ENCODE data around the gene ARFIP2. TPM values are rescaled to one million over a fixed set of nuclear protein-coding genes. Genes with fewer than 3 reads are reported as not detected.

The ARFIP2 gene
- polyA plus RNA-seq, 1 donor (not counting 4 experiments of a cell fraction or from before 2014, with no cell fraction given), result 66.3 TPM

GRCh38 chr11:6488821-6489220 is 7.7 kb upstream of the ARFIP2 start:
- Histone ChIP-seq H3K27me3 (ENCODE audit: control insufficient read depth, extremely low read depth, insufficient read depth, low read length) (no peaks in the 10 kb centered on the region), H3K27ac (ENCODE audit: control insufficient read depth, insufficient read depth, low read length) (no peak overlapping the region), H3K79me2 (ENCODE audit: control insufficient read depth, insufficient read depth, low read length) (peaks cover 4% of the 10 kb centered on the region), H3K36me3 (ENCODE audit: control insufficient read depth in 2 of 2, extremely low read depth in 1 of 2, insufficient read depth in 2 of 2, low read length in 2 of 2) (peaks cover 18 to 24% of the 10 kb centered on the region in 2 experiments), H3K4me1 (ENCODE audit: control insufficient read depth, extremely low read depth, insufficient read depth, low read length) (no peaks in the 10 kb centered on the region), H3K4me2 (ENCODE audit: control insufficient read depth, extremely low read depth, insufficient read depth, low read depth, low read length) (no peak overlapping the region), H3K4me3 (ENCODE audit: control insufficient read depth in 2 of 3, extremely low read depth in 1 of 3, insufficient read depth in 2 of 3, low read depth in 1 of 3, low read length in 3 of 3) (no peak overlapping the region), H3K9ac (ENCODE audit: control insufficient read depth, extremely low read depth, insufficient read depth, low read length) (no peak overlapping the region), H3K9me1 (ENCODE audit: control insufficient read depth, extremely low read depth, insufficient read depth, low read length) (no peaks in the 10 kb centered on the region), H3K9me3 (ENCODE audit: control insufficient read depth, low read depth, low read length) (no peaks in the 10 kb centered on the region), H4K20me1 (ENCODE audit: control insufficient read depth, extremely low read depth, insufficient read depth, low read length) (peaks cover 2% of the 10 kb centered on the region), H2AFZ (ENCODE audit: control insufficient read depth, low read length) (no peak overlapping the region)
- FAIRE-seq, result no peak
- TF ChIP-seq CTCF (optimal IDR thresholded peaks at IDR 0.05 in 1 of 3, IDR thresholded peaks at IDR 0.05 in 1 of 3, conservative IDR thresholded peaks at IDR 0.05 in 1 of 3; ENCODE audit: extremely low read depth in 1 of 3, insufficient read depth in 2 of 3, low read length in 3 of 3), result no peak
- TF ChIP-seq EZH2 (IDR thresholded peaks at IDR 0.05; ENCODE audit: low read length), result no peak
- dilution Hi-C loops (cut with MboI; ENCODE audit: extremely low pct_ligation_motif_present, low sequenced_read_pairs), result no loop called here
- DNase-seq (ENCODE audit: low read depth, low spot score), result no peak

DNA sequence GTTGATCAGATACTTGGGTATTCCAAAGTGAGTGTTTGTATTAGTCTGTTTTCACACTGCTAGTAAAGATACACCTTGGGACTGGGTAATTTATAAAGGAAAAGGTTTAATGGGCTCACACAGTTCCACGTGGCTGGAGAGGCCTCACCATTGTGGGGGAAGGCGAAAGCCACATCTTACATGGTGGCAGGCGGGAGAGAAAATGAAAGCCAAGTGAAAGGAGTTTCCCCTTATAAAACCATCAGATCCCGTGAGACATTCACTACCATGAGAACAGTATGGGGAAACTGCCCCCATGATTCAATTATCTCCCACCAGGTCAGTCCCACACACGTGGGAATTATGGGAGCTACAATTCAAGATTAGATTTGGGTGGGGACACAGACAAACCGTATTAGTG is 7.2 kb upstream of the ARFIP2 start:
- peaks cover 2% of the 10 kb centered on the region for H4K20me1 ChIP-seq (ENCODE audit: control insufficient read depth, extremely low read depth, insufficient read depth, low read length)
- no peak overlapping the region for H3K4me3 ChIP-seq (ENCODE audit: control insufficient read depth in 2 of 3, extremely low read depth in 1 of 3, insufficient read depth in 2 of 3, low read depth in 1 of 3, low read length in 3 of 3)
- no peak for DNase-seq (ENCODE audit: low read depth, low spot score)
- H3K4me1 ChIP-seq (ENCODE audit: control insufficient read depth, extremely low read depth, insufficient read depth, low read length), result no peaks in the 10 kb centered on the region
- H3K9me3 ChIP-seq (ENCODE audit: control insufficient read depth, low read depth, low read length), result no peaks in the 10 kb centered on the region
- no peak for TF ChIP-seq CTCF (optimal IDR thresholded peaks at IDR 0.05 in 1 of 3, IDR thresholded peaks at IDR 0.05 in 1 of 3, conservative IDR thresholded peaks at IDR 0.05 in 1 of 3; ENCODE audit: extremely low read depth in 1 of 3, insufficient read depth in 2 of 3, low read length in 3 of 3)
- TF ChIP-seq EZH2 (IDR thresholded peaks at IDR 0.05; ENCODE audit: low read length), result no peak
- FAIRE-seq, result no peak
- H2AFZ ChIP-seq (ENCODE audit: control insufficient read depth, low read length), result no peak overlapping the region
- H3K9me1 ChIP-seq (ENCODE audit: control insufficient read depth, extremely low read depth, insufficient read depth, low read length), result no peaks in the 10 kb centered on the region
- H3K9ac ChIP-seq (ENCODE audit: control insufficient read depth, extremely low read depth, insufficient read depth, low read length), result no peak overlapping the region
- no peak overlapping the region for H3K4me2 ChIP-seq (ENCODE audit: control insufficient read depth, extremely low read depth, insufficient read depth, low read depth, low read length)
- dilution Hi-C loops (cut with MboI; ENCODE audit: extremely low pct_ligation_motif_present, low sequenced_read_pairs), result no loop called here
- no peak overlapping the region for H3K27ac ChIP-seq (ENCODE audit: control insufficient read depth, insufficient read depth, low read length)
- peaks cover 22 to 24% of the 10 kb centered on the region in 2 experiments for H3K36me3 ChIP-seq (ENCODE audit: control insufficient read depth in 2 of 2, extremely low read depth in 1 of 2, insufficient read depth in 2 of 2, low read length in 2 of 2)
- peaks cover 9% of the 10 kb centered on the region for H3K79me2 ChIP-seq (ENCODE audit: control insufficient read depth, insufficient read depth, low read length)
- no peaks in the 10 kb centered on the region for H3K27me3 ChIP-seq (ENCODE audit: control insufficient read depth, extremely low read depth, insufficient read depth, low read length)

Measured in keratinocyte (primary cell).